Embryonic facial prominence (tissue), 1 donor: ENCODE results near the gene TFF1.

Experiments
- DNase-seq: peaks from one replicate; pipeline ENCODE4 v3.0.0-alpha.2; 2016; ENCODE audit errors: extremely low spot score

Gene TFF1

DNA sequence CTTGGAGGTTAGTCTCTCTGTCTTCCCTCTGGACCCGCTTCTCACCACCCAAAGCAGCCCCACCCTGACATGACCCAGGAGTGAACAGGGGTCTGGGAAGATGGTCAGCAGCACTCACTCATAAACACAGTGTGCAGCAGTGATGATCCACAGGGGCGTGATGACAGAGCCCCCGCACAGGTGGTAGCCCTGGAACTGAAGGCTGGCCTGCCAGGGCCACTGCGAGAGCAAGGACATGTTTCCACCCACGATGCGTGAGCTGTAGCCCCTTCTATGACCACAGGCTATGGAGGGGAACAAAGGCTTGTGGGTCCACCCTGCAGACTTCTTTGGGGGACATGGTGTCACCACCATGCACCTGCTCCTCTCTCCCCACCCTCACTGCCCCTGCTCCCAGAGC is 16.6 kb upstream of the TFF1 start:
- no peak for DNase-seq

- DNase-seq, result no peak
These were observed 15.1 kb upstream of the TFF1 start for GRCh38 chr21:42381347-42381984.

- no peak for DNase-seq
These were observed 13.3 kb upstream of the TFF1 start for GRCh38 chr21:42379426-42380215.

DNA sequence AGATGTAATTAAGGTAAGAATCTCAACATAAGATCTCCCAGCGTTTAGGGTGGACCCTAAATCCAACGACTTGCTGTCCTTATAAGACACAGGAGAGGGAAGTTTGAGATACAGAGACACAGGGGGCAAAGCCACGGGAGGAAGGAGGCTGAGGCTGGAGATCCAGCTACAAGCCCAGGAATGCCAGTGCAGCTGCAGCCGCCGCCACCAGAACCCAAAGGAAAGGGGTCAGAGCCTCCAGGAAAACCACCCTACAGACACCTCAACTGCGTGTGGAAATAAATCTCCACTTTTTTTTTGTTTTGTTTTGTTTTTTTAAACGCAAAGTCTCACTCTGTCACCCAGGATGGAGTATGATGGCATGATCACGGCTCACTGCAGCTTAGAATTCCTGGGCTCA is 12.1 kb upstream of the TFF1 start:
- DNase-seq, result no peak

DNA sequence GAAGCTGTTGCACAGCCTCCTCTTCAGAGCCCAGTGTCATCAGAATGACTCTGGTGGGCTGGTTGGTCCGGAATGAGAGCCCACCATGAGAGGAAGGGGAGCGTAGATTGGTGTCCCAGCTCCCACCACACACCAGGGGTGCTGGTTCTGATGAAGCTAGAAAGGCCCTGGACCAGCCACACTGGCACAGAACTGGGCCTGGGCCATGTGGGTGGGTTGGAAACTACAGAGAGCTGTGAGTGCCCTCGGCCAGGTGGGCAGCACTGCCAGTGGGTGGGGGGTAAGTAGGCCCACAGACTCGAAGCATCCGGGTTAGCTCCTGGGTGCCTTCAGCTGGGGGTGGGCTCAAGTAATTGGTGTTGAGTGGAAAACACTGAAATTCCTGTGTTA is 11.6 kb upstream of the TFF1 start:
- DNase-seq, result no peak

- DNase-seq, result no peak
These were observed 11.0 kb upstream of the TFF1 start for GRCh38 chr21:42377211-42377950.

GRCh38 chr21:42376338-42376982 is 10.1 kb upstream of the TFF1 start:
- no peak for DNase-seq

- no peak for DNase-seq
These were observed 9.6 kb upstream of the TFF1 start for GRCh38 chr21:42375966-42376337.

DNA sequence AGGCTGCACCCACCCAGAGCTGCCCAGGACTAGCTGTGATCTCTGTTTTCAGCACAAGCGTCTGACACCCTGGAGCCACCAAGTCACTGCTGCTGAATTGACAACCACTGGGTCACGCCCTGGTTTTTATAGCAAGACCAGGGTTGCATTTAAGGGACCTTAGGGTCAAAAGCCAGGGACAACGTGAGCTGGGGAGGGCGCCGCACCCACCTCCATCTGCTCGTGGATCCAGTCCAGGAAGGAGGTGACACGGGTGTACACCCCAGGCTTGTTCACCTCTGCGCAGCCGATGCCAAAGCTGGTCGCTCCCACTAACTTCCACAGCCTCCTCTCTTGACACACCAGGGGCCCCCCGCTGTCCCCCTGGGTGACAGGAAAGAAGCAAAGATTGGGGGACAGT is 9.2 kb upstream of the TFF1 start:
- no peak for DNase-seq

DNA sequence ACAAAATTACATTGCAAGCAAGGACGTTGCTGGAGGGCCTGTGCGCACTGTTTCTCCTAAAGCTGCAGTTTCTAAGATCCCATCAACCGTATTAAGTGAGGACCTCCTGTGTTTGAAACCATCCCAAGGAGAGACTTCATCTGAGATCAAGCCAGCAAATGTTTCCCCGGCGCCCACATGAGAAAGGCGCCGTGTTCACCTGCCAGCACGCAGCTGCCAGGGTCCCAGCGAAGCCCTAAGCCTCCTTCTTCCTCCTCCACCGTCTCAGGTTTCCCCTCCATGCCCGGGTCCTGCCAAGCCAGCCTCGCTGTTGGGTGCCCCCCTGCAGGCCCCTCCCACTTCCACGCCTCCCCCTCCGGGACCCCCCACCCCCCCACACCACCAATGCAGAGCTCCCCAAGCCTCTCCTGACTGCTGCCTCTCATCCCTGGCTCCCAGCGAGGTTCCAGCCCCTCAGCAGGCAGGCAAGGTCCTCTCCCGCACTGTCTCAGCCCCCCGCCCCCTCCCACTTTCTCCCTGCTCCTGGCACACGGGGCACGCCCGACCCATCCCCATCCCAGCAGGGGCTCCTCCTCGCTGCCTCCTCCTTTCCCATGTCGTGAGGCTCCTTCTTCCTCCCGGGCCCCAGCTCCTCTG is 8.6 kb upstream of the TFF1 start:
- DNase-seq, result no peak

DNA sequence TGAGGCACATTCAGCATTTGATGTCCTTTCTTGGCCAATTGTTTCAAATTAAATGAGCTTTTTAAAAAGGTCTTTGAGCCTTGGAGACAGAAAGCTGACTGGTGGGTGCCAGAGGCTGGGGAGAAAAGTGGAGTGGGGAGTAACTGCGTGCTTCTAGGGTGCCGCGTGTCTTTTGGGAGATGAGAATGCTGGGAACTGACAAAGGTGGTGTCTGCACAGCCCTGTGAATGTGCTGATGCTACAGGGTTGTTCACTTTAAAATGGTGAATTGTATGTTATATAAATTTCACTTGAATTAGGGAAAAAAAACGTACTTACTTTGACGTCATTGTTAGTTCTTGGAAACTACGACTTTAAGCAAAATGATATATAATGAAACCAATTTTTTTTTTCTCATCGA is 8.1 kb upstream of the TFF1 start:
- DNase-seq, result no peak

GRCh38 chr21:42373908-42374455 is 7.6 kb upstream of the TFF1 start:
- no peak for DNase-seq

- DNase-seq, result no peak
These were observed 7.0 kb upstream of the TFF1 start for GRCh38 chr21:42373196-42373907.

DNA sequence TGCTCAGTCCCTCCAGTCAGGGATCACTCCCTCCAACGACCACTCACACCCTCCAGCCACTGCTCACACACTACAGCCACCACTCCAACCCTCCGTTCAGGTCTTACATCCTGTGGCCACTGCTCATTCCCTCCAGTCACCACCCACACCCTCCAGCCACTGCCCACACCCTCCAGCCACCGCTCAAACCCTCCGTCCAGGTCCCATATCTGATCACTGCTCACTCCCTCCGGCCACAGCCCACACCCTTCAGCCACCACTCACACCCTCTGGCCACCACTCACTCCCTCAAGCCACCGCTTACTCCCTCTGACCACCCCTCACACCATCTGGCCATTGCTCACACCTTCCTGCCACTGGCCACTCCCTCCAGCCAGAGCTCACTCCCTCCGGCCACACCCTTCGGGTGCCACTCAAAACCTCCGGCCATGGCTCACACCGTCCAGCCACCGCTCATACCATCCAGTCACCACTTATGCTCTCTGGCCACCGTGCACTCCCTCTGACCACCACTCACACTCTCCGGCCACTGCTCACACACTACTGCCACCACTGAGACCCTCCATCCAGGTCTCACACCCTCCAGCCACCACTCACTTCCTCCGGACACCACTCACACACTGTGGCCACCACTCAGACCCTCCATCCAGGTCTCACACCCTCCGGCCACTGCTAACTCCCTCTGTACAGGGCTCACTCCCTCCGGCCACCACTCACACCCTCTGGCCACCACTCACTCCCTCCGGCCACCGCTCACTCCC is 4.7 kb upstream of the TFF1 start:
- no peak for DNase-seq

DNA sequence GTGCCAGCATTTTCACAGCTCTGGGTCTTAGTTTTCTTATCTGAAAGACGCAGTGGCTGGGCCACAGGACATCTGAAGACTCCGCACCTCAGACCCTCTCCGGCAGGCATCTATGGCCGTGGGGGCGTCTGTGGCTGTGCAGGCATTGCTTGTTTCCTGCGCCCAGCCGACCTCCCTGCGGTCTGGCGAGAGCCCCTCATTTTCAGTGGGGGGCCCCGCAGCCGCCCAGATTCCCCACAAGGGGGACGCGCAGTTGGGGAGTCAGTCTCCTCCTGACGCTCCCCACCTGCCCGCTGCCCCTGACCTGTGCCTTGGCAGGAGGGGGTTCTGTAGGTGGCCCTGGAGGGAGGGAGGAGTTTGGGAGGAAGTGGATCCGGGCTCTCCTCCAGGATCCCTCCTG is 3.5 kb upstream of the TFF1 start:
- DNase-seq, result no peak

GRCh38 chr21:42367367-42368165 is 1.2 kb upstream of the TFF1 start:
- DNase-seq, result no peak

DNA sequence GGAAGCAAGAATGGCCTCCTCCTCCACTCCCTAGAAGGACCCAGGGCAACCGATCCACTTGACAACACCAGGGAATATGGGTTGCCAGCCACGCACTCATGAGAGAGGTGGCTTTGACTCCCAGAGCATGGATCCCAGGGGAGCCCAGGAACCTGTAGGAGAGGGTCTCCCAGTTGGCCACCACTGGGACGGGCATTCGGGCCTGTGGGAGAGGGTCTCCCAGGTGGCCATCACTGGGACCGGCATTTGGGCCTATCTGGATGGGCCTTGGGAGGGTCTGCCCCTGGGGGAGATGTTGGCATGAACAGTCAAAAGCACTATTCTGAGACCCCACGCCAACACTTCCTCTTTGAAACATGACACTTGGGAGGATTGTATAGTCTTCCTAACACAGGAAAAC is 565 bp downstream of the TFF1 start:
- DNase-seq, result no peak

- DNase-seq, result no peak
These were observed 1.9 kb downstream of the TFF1 start for GRCh38 chr21:42364304-42364865.

DNA sequence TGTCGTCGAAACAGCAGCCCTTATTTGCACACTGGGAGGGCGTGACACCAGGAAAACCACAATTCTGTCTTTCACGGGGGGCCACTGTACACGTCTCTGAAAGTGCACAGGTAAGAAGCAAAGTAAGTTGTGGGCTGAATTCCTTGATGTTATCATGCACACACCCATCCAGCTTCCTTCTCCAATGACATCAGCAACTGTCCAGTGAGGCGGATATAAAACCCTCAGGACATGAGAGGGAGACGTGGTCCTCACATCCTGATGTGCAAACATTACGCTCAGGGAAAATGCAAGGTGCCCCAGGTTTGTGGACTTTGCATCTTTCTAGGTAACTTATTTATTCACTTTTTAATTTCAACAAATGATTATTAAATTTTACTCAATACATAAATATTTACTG is 3.0 kb downstream of the TFF1 start:
- DNase-seq, result no peak
